ENCODE results near the gene ANKRD11.

Gene ANKRD11

GRCh38 chr16:89319886-89320781 is 170.2 kb downstream of the ANKRD11 start:
- in situ Hi-C loops (cut with MboI; ENCODE audit: low pct_unique_long_range_greater_than_20kb, low sequenced_read_pairs, unreplicated experiment): no loop called here

DNA sequence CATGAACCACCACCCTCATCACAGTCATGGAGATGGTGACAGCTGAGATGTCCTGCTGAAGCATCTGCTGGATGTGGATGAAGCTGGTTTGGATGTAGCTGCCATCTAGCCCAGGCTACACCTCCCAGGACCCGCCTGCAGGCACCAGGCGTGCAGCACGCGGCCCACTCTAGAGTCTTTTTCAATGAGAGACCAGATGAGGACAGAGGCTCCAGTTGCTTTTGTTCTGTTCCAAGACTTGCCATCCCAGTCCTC is 170.8 kb downstream of the ANKRD11 start:
- in situ Hi-C loops (cut with MboI; ENCODE audit: low pct_unique_long_range_greater_than_20kb, low sequenced_read_pairs, unreplicated experiment): no loop called here
- TF ChIP-seq CTCF (IDR thresholded peaks at IDR 0.05; ENCODE audit: extremely low read depth, insufficient read depth, missing control alignments): no peak
- DNase-seq (ENCODE audit: low spot score): no peak

More at GRCh38 chr16:89319886-89320781, 170.2 kb downstream of the ANKRD11 start:
- peak; percentile 73 for DNase-seq (ENCODE audit: low spot score)
- no peak for TF ChIP-seq CTCF (IDR thresholded peaks at IDR 0.05; ENCODE audit: extremely low read depth, insufficient read depth, missing control alignments)

DNA sequence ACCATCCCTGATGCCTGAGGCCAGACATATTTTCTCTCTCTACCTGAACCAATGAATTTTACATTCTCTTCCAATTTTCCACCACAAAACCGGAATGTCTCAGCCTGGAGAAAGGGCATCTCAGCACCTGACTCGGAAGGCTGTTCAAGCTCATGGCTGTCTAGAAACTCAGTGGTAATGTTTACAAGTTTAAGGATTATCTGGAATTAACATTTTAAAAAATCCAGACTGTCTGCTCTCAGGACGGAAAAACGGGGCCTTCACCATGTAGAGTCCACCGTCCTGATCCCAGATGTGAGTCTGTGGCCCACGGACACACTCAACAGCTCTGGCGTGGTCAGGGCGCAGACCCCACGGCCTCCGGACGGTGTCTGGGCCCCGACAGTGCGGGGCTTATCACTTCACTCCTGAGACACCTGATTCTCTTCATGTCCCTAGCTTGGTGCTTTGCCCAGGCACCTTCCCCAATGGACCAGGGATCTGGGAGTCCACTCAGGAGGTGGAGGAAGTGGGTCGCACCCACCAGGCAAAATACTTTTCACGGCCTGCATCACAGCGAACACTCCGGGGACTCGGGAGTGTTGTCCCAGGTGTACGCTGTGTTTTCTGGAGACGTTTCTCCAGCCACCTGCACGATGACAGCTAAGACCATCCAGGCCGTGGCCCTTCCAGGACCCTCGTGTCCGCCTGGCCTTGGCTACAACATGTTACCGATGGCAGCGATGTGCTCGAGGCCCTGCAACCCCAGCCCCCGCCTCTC is 171.3 kb downstream of the ANKRD11 start:
- in situ Hi-C loops (cut with MboI; ENCODE audit: low pct_unique_long_range_greater_than_20kb, low sequenced_read_pairs, unreplicated experiment): no loop called here
- DNase-seq (ENCODE audit: low spot score): no peak
- no peak for TF ChIP-seq CTCF (IDR thresholded peaks at IDR 0.05; ENCODE audit: extremely low read depth, insufficient read depth, missing control alignments)

GRCh38 chr16:89318430-89318758 is 172.0 kb downstream of the ANKRD11 start:
- no peak for DNase-seq (ENCODE audit: low spot score)
- TF ChIP-seq CTCF (IDR thresholded peaks at IDR 0.05; ENCODE audit: extremely low read depth, insufficient read depth, missing control alignments): no peak
- in situ Hi-C loops (cut with MboI; ENCODE audit: low pct_unique_long_range_greater_than_20kb, low sequenced_read_pairs, unreplicated experiment): no loop called here

DNA sequence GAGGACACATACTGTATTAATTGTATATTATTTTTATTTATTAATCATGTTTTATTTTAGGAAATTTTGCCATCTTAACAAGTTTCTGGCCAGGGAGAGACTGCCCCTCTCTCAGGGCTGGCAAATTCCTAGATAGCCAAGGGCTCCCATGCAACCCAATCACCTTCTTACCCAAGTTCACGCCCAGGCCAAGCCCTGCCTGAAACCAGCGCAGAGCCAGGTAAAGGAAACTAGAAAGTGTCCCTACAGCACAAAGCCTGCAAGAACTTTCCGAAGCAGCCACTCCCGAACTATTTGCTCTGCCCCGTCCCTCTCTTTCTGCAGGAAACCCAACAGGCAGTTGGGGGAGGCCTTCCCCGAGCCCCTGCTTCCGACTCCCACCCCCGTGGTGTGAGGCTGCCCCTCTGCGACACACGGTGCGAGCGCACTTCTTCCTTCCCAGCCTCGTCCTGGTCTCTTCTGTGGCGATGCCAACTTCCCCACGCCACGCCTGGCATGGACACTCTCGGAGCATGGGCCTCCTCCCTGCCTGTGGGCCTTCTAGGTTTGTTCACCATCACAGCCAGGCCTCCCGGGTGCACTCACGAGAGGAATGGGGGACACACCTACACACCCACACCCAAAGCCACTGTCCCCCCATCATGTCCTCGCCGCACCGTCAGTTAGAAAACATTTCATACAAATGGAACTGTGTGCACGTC is 172.5 kb downstream of the ANKRD11 start:
- no peak for TF ChIP-seq CTCF (IDR thresholded peaks at IDR 0.05; ENCODE audit: extremely low read depth, insufficient read depth, missing control alignments)
- in situ Hi-C loops (cut with MboI; ENCODE audit: low pct_unique_long_range_greater_than_20kb, low sequenced_read_pairs, unreplicated experiment): no loop called here
- no peak for DNase-seq (ENCODE audit: low spot score)

DNA sequence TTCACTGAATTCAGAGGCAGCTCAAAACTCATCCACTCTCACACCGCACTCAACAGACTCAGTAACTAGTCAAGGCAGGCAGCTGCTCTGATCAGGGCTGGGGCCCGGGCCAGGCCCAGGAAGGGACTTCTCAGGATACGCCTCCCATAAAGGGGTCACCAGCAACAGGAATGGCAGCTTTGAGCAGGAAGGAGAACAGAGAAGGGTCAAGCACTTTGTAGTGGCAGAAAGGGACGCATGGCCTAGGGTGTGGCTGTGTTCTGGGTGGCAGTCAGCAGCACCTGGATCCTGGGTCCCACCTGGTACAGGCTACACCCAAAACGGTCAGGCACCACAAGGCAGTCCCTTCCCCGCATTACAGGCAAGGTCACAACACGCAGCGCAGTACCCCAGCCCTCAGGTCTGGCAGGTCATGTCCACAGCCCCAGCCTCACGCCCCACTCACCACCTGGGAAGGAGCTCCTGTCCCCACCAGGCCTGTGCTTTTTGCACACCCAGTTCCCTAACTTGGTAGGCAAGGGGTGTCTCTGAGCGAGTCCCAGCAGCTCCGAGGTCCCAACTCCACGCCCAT is 173.2 kb downstream of the ANKRD11 start:
- DNase-seq (ENCODE audit: low spot score): no peak
- TF ChIP-seq CTCF (IDR thresholded peaks at IDR 0.05; ENCODE audit: extremely low read depth, insufficient read depth, missing control alignments): no peak
- in situ Hi-C loops (cut with MboI; ENCODE audit: low pct_unique_long_range_greater_than_20kb, low sequenced_read_pairs, unreplicated experiment): no loop called here
